Stimulated activated naive CD4-positive, alpha-beta T cell treated with Interleukin-2 at 50 U/mL for 16 hours (primary cell): ENCODE data around the gene TEX13A.
"Not testable (repeated sequence)": the region's sequence is repeated elsewhere in the genome, so short reads cannot be mapped to it uniquely, and the experiment has no call there.

Experiments used
- DNase-seq: peaks from one replicate; lab custom pipeline; 2025; lab: John Stamatoyannopoulos, UW

TEX13A gene, protein sequence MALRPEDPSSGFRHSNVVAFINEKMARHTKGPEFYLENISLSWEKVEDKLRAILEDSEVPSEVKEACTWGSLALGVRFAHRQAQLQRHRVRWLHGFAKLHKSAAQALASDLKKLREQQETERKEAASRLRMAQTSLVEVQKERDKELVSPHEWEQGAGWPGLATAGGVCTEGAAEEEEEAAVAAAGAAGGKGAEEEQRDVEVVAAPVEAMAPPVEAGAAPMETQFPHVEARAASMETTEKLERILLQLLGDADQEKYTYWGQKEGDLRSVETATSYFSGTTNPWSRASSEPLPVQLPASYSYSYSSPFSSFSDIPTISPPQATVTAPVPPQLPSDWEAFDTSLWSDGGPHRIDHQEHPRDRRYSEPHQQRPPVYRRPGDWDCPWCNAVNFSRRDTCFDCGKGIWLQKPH

DNA sequence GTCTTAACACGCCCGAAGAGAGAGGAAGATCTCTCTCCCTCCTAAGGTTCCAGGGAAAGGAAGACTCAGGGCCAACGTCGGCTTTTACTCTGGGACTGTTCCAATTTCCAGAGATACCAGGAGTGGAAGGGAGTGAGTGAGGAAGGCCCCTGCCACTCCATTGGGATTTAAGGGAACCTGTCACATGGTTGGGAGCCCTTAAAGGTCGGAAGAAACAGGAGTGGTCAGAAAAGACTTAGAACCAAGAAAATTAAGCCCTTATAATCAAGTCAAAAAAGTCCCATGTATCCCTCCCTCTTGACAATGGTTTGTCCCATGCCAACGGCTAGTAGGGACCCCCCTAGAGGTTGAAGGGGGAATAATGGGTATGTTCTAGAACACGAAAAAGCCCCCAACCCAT, at the start of gene TEX13A:
TEX13A (minus strand) TSS at position 59 of the 400 bp plus-strand sequence. CDS start 297 bp downstream, outside the sequence.
- DNase-seq, result no peak

DNA sequence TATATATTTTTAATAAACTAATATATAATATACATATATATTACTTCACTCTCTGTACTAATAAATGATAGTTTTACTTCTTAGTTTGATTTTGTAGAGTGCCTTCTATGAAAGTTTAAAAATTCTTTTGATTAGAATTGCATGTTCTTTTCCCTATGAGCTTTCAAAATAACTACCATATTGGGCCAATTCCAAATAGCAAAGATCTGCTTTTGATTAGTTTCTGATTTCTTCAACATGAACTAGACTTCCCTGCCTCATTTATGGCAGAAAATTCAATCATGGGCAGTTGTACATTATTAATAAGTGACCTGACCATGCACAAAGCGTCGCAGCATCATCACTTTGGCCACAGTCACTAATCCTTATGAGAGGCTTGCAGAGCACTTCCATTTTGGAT, 48.9 kb upstream of the TEX13A start:
- DNase-seq, result no peak

DNA sequence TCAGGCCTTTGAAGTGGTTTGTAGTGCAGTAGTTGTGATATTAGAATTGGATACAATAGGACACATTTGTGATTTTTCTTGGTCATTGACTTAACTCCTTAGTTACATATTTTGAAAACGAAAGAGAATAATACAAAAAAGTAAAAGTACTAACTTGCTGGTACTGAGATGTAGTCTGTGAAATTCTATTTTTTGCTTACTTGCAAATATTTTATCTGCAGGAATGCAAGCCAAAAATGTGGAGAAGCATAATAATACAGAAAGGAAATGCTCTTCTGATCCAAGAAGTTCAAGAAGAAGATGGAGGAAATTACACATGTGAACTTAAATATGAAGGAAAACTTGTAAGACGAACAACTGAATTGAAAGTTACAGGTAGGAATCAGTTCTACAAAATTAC, 46.7 kb upstream of the TEX13A start:
- DNase-seq, result no peak

GRCh38 chrX:105266456-105266855, 46.0 kb upstream of the TEX13A start:
- DNase-seq, result no peak

DNA sequence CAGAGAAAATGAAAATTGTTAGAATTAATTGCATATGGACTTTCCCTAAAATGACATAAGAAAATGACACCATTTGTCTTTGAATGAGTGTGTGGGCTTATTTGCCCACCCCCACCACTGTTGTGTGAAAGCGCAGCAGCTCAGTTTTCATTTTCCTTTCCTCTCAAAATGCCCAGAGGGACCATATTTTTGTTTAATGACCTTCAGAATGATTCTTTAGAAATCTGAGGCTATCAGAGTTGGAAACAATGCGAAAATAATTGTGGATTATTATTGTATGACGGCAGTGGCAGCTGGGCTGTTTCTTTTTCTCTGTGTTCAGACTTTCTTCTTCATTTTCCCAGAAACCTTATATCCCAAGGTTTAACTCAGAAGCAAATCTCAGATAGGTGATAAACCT, 44.6 kb upstream of the TEX13A start:
- no peak for DNase-seq

DNA sequence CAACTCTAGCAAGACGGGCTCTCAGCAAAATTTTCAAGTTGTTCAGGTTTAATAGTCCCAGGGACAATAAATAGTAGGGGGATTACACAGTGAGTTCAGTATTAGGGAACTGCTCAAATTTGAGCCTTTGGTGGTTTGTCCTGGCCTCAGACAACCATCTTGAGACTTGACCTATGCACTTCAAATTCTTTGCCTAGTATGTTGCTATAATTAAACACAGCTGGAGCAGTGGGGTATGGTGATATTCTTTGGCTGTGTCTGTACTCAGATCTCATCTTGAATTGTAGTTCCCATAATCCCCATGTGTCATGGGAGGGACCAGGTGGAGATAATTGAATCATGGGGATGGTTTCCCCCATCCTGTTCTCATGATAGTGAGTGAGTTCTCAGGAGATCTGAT, 43.3 kb upstream of the TEX13A start:
- no peak for DNase-seq

DNA sequence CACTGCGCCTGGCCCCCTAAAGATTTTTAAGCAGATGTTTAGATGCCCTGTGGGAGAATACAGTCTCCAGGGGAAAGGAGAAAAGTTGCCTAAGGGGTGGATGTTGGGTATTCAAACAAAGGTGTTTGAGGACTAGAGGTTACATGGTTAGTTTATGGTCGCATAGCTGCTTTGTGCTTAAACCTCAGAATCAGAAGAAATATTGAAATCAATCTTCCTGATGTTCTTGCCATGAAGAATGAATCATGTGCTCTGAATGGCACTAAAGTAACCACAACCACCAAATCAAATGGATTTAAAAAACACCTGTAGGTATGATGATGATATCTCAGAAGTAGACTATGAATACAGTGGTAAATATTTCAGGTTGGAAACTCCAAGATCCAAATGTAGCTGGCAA, 42.7 kb upstream of the TEX13A start:
- no peak for DNase-seq

DNA sequence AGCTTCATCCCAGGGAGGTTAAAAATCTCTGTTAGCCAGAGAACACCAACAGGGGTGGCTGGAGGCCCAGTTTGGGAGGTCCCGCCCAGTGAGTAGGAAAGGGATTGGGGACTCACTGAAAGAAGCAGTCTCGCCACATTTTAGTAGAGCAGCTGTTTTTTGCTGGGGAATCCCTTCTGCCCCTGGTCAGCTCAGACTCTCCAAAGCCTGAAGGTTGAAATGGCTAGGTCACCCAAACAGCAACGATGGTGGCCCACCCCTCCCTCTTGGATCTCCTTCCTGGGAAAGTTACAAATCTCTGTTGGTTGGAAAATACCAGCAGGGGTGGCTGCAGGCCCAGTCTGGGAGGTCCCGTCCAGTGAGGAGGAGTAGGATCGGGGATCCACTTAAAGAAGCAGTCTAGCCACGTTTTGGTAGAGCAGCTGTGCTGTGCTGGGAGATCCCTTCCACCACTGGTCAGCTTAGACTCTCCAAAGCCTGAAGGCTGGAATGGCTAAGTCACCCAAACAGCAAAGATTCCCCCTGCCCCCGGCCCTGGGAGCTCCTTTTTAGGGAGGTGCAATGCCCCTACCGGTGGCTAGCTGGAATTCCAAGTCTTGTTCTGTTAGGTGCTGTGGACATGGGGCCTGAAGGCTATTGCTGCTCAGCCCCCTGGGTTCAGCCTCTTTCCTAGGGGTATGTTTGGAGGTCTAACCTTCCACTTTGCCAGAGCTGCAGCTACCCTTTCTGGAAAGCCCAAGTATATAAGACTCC, 40.0 kb upstream of the TEX13A start:
- DNase-seq, result no peak

DNA sequence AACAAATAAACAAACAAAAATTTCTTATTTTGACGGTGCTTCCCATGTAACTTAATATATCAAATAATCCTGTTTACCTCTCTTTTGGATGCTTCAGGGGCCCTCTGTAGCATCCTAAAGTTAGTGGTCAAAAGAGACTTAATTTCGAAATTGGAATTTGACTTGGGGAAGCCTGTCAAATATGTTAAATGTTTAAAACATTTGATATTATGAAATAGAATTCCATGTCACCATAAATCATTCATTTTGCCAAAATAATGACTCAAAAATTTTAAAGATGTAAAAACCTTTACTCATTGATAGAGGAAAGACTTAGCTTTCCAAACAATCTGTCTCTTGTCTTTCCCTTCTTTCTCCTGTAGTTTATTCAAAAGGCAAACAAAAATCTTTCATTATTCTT, 20.6 kb upstream of the TEX13A start:
- no peak for DNase-seq

DNA sequence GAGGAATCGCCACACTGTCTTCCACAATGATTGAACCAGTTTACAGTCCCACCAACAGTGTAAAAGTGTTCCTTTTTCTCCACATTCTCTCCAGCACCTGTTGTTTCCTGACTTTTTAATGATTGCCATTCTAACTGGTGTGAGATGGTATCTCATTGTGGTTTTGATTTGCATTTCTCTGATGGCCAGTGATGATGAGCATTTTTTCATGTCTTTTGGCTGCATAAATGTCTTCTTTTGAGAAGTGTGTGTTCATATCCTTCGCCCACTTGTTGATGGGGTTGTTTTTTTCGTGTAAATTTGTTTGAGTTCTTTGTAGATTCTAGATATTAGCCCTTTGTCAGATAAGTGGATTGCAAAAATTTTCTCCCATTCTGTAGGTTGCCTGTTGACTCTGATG, 16.9 kb upstream of the TEX13A start:
- not testable (repeated sequence) for DNase-seq

- no peak for DNase-seq
Observed at GRCh38 chrX:105229146-105229545, 8.7 kb upstream of the TEX13A start.

DNA sequence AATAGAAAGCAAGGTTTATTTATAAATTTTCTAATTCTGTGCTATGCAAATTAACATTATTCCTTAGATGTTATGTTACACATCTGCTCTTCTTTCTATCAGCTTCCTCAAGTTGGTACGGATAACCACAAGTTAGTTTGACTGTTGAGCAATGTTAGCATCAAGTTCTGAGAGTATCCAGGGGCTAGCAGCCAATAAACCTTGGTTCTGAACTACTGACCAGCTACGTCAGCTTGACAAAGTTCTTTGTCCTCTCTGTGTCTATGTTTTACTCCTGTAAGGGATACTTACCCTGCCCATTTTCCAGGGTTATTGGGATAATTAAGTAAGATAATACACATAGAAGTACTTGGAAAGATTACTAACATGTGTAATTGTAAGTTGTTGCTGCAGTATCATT, 8.1 kb upstream of the TEX13A start:
- DNase-seq, result no peak

DNA sequence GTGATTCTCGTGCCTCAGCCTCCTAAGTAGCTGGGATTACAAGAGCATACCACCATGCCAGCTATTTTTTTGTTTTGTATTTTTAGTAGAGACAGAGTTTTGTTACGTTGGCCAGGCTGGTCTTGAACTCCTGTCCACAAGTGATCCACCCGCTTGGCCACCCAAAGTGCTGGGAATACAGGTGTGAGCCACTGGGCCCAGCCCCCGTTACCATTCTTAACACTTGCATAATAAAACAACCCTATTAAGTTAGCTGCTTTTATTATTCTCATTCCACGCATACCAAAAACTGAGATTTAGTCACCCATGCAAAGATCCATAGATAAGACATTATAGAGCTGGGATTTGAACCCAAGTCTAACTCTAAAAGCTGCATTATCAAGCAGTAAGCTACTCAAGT, 6.0 kb upstream of the TEX13A start:
- DNase-seq, result no peak

- no peak for DNase-seq
Observed at GRCh38 chrX:105221374-105221773, 880 bp upstream of the TEX13A start.

DNA sequence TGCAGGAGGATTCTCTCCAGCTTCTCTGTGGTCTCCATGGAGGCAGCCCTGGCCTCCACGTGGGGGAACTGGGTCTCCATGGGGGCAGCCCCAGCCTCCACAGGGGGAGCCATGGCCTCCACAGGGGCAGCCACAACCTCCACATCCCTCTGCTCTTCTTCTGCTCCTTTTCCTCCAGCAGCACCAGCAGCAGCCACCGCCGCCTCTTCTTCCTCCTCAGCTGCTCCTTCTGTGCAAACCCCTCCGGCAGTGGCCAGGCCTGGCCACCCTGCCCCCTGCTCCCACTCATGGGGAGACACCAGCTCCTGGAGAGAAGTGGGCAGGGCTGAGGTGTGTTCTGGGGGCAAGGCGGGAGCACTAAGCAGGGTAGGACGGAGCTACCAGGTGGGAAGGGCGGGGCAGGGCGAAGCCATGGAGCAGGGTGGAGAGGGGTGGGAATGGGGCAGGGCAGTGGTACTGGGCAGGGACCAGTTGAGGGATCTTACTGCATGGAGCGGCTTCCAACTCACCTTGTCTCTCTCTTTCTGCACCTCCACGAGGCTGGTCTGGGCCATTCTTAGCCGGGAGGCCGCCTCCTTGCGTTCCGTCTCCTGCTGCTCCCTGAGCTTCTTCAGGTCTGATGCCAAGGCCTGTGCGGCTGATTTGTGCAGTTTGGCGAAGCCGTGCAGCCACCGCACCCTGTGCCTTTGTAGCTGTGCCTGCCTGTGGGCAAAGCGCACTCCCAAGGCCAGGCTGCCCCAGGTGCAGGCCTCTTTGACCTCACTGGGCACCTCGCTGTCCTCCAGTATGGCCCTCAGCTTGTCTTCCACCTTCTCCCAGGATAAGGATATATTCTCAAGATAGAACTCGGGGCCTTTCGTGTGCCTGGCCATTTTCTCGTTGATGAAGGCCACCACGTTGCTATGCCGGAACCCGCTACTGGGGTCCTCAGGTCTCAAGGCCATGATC, 766 bp downstream of the TEX13A start:
- DNase-seq, result no peak

DNA sequence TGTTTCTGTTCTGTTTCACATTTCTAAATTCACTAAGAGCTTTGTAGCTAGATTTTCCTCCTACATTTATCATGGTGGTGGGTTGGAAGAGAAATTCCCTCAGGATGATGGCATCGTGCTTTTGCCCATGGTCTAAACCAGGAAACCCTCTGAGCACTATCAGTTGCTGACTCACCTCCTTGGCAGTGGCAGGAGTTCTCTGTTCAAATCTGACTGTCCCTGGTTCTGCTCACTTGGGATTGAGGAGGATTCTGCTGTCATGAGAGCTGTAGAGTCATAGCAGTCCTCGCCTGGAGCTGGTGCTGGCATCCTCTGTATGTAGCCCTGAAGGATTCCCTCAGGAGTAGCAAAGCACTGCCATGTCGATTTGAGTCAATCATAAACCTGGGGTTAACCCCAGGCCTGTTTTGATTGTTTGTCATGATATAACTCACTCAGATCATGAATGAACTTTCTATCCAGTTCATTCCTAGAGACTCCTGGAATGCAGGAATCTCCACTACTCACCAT, 9.4 kb downstream of the TEX13A start:
- no peak for DNase-seq

DNA sequence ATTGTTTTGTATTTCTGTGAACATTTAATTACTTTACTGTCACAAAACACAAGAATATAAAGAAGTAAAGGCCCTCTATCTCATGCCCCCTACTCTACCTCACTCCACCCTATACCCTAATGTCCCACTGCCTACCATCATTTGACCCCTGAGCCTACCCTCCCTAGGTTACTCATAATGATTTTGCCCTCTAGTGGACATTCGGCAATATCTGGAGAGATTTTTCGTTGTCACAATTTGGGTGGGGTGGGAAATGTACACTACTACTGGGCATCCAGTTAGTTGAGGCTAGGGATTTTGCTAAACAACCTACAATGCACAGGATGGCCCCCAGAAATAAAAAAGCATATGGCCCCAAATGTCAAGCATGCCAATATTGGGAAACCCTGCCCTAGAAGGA, 10.2 kb downstream of the TEX13A start:
- no peak for DNase-seq

DNA sequence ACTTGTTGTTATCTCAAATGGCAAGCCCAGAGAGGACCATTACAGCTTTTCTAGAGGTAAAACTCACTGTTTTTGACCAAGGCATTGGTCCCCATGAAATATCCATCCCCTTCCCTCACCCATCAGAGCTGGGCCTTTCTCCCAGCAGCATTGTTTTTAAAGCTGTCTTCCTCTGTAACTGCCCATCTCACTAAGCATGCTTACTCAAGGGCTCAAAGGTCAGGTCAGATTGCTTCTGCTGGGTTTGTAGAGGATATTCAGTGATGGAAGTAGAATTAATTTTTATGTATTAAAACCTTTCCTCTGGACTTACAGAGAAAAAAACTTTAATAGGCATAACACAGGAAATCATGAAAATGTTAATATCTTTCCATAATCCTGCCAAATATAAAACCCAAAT, 11.1 kb downstream of the TEX13A start:
- no peak for DNase-seq

GRCh38 chrX:105191878-105192277, 28.6 kb downstream of the TEX13A start:
- DNase-seq, result no peak

DNA sequence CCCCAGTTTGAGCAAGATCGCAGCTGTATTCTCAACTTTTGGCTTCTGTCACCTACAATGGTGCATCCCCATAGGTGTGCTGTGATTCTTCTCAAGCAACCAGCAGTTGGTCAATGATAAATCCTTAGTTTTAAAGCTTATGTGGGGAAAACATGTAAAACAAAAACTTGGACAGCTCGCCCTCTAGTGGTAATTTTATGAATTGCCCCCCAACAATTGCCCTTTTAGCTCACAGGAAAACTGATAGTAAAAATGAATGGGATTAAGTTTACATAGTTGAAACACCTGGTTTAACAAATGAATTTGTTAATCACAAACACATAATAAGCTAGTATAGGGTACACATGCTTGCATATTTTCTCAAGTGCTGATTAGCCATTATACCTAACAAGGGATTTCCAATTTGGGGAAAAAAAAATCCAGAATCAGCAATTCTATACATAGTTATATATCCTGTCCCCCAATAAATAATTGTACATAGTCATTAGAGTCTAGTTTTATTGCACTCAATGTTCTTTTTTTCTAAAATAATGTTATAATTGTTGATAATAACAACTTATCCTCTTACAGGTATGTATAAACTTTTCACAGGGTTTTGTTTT, 30.1 kb downstream of the TEX13A start:
- no peak for DNase-seq

DNA sequence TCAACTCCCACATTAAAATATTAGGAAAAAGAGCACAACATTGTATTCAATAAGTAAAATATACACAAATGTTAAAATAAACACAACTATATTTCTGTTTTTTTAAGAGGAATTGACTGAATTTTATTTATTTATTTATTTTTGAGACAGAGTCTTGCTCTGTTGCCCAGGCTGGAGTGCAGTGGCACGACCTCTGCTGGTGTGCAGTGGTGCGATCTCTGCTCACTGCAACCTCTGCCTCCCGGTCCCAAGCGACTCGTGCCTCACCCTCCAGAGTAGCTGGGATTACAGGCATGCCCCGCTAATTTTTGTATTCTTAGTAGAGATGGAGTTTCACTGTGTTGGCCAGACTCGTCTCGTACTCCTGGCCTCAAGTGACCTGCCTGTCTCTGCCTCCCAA, 31.4 kb downstream of the TEX13A start:
- no peak for DNase-seq

DNA sequence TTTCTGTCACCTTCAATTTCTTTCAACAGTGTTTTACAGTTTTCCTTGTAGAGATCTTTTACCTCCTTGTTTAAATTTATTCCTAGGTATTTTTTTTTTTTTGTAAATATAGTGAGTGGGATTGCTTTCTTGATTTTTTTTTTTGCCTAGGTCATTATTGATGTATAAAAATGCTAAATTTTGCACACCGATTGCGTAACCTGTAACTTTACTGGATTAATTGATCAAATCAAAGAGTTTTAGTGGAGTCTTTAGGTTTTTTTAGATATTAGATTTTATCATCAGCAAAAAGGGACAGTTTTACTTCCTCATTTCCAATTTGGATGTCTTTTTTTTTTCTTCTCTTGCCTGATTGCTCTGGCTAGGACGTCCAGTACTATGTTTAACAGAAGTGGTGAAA, 40.9 kb downstream of the TEX13A start:
- no peak for DNase-seq
